Astrocyte of the spinal cord (primary cell): ENCODE measurements around the gene TMEM178B.

Source experiments
- DNase-seq: peaks from one replicate; pipeline ENCODE4 v3.0.0; 2011; ENCODE audit warnings: low read depth, low spot score
- H3K4me3 ChIP-seq: 2 replicates; pipeline ENCODE4 v1.5.1; 2011; ENCODE audit warnings: low read depth, mild to moderate bottlenecking, low read length, moderate library complexity
- in situ Hi-C: cut with HindIII; loops from 2 replicates; pipeline ENCODE4 v1.10.0; 2017; ENCODE audit warnings: low sequenced_read_pairs
- TF ChIP-seq, protein P1 (sequence below): IDR thresholded peaks from 2 replicates; pipeline ENCODE4 v1.5.1; 2012; ENCODE audit warnings: low read depth, mild to moderate bottlenecking, low read length, inconsistent platforms

The TMEM178B gene

DNA sequence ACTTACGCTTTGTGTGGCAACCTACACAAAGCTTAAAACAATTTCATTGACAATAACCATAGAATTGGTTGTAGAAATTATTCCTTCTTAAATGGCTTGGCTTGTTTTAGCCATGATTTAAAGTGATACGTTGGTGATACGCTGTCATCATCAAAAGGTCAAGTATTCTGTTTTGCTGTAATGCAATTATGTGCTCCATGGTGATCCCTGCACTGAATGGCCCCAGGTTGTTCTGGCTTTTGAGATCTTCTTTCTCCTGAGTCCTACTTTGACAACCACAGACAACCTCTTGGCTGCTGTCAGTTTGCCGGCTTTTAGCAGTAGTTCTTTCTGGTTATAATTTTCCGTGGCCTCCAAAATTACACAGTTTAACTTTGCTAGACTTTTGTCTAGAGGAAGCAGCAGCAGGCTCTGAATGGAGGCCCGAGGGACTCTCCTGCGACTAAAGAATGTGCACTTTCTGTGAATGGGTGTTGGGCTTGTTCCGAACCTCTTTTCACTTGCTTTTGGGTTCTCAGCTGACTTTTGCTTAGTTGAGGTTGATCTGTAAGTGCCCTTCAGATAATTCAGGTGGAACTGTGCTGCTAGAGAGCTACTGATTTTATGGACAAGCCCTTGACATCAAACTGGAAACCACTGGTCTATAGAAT is 104.7 kb downstream of the TMEM178B start:
- H3K4me3 ChIP-seq, result no peak overlapping the region
- in situ Hi-C loops, result no loop called here
- TF ChIP-seq, protein P1, sequence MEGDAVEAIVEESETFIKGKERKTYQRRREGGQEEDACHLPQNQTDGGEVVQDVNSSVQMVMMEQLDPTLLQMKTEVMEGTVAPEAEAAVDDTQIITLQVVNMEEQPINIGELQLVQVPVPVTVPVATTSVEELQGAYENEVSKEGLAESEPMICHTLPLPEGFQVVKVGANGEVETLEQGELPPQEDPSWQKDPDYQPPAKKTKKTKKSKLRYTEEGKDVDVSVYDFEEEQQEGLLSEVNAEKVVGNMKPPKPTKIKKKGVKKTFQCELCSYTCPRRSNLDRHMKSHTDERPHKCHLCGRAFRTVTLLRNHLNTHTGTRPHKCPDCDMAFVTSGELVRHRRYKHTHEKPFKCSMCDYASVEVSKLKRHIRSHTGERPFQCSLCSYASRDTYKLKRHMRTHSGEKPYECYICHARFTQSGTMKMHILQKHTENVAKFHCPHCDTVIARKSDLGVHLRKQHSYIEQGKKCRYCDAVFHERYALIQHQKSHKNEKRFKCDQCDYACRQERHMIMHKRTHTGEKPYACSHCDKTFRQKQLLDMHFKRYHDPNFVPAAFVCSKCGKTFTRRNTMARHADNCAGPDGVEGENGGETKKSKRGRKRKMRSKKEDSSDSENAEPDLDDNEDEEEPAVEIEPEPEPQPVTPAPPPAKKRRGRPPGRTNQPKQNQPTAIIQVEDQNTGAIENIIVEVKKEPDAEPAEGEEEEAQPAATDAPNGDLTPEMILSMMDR, result no peak
- no peak for DNase-seq

DNA sequence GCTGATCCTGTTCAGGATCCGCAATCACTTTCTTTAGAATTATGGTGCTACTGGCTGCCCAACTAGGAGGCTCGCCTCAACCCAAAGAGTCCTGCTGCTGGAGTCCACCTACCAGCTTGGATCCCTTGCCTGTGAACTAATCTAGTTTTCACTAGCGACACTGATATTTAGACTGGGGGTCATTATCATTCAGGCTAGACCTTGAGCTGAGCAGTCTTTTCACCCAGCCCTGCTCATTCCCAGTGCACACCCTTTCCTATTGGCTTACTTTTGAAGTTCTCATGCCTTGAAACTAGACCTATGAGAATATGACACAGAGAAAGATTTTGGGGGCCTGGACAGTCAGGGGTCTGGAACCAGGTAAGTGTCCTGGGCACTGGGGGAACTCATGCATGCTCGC is 107.9 kb downstream of the TMEM178B start:
- in situ Hi-C loops, result no loop called here
- TF ChIP-seq, protein P1, result no peak
- H3K4me3 ChIP-seq, result no peak overlapping the region
- no peak for DNase-seq

DNA sequence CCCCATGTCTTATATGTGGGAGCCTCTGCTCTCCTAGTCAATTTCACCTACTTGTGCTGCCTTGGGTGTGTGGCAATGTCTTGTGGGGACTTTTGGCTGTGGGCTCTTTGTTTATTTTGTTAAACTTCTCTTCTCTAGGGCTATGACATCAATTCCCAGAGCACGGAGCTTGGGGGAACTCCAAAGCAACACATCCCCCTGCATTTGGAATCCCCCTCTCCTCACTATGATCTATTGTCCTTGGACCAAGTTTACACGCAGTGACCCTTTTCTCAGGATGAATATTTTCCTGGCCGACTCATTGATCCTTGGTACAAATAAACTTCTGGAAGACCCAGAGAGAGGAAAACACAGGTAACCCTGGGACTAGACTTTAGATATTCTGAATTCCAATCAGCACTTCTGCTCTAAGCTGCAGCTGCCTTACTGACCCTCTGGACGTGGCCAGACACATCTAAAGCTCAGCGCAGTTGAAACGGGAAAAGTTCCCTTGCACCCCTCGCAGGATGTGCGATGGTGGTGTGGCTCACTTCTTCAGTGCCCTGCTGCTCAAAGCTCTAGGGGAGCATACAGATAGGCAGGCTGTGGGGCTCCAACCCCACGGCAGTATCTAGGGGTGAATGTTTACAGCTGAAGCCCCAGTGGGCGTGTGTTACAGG is 110.8 kb downstream of the TMEM178B start:
- TF ChIP-seq, protein P1, result no peak
- no peak for DNase-seq
- no peak overlapping the region for H3K4me3 ChIP-seq
- in situ Hi-C loops, result no loop called here

DNA sequence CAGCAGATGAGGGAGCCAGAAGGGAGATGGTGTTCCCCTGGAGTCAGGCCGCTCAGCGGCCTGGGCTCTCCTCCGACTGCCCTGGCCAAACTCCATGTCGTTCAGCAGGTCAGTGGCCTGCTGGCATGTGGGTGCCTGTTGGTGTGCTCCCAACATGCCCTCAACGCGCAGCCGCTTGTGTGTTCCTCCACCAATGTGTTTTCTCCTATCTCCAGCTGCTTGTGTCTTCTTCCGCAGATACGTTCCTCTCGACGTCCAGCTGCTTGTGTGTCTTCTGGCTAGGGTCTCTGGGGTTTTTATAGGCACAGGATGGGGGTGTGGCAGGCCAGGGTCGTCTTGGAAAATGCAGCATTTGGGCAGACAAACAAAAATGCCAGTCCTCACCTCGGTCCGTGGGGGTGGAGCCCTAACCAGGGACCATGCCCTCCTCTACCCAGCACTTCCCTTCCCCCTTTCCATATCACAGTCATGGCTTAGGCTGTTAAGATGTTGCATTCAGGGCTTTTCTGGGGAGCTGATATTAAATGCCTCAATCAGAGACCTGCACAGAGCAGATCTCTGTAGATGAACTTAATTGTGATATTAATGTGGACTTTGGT is 111.6 kb downstream of the TMEM178B start:
- TF ChIP-seq, protein P1, result no peak
- no peak for DNase-seq
- in situ Hi-C loops, result no loop called here
- no peak overlapping the region for H3K4me3 ChIP-seq

DNA sequence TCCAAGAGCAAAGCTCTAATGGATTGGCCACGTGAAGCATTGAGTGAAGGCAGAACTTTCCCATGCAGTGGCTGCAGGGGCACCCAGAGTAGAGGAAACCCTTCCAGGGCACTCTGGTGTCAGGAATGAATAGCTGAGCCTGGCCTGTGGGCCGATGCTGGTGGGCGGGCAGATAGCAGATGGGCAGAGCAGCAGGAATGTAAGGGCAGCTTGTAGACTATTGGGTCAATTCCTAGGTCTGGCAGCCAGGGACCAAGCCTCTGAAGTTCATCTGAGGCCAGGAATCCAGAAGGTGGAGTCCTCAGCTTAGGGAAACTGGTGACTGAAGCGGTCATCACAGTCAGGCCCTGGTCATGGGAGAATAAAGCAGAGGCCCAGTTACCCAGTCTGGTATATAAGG is 115.4 kb downstream of the TMEM178B start:
- DNase-seq, result no peak
- TF ChIP-seq, protein P1, result no peak
- no peak overlapping the region for H3K4me3 ChIP-seq
- in situ Hi-C loops, result no loop called here

DNA sequence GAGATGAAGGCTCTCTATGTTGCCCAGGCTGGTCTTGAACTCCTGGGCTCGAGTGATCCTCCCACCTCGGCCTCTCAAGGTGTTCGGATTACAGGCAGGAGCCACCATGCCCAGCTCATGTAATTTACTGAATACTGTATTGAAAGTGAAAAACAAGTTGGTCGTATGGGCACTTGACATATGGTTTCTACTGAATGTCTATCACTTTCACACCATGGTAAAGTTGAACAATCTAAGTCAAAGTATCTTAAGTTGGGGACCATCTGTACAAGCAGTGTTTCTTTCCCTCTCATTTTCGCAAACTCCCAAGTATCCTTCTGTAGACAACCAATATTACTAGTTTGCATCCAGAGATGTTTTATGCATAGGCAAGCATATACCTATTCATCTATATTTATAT is 116.6 kb downstream of the TMEM178B start:
- H3K4me3 ChIP-seq, result no peak overlapping the region
- TF ChIP-seq, protein P1, result no peak
- no peak for DNase-seq
- in situ Hi-C loops, result no loop called here
